H9 (cell line): ENCODE data around the gene MED25. TPM values are rescaled to one million over a fixed set of nuclear protein-coding genes. Genes with fewer than 3 reads are reported as not detected.

Source experiments
- DNase-seq: peaks from one replicate; pipeline ENCODE4 v3.0.0-alpha.2; 2017
- H2AFZ ChIP-seq: one replicate; pipeline ENCODE4 v1.6.1; 2013; ENCODE audit warnings: mild to moderate bottlenecking, low read length, control low read depth, moderate library complexity
- H2AK5ac ChIP-seq: 2 replicates; pipeline ENCODE4 v1.6.1; 2013; ENCODE audit warnings: low read length, control low read depth, mixed read lengths; ENCODE audit not compliant: insufficient read length
- H2BK120ac ChIP-seq: one replicate; pipeline ENCODE4 v1.6.1; 2013; ENCODE audit warnings: low read depth, mild to moderate bottlenecking, low read length, control low read depth, inconsistent platforms; ENCODE audit not compliant: poor library complexity, severe bottlenecking
- H2BK12ac ChIP-seq: 2 replicates; pipeline ENCODE4 v1.6.1; 2013; ENCODE audit warnings: low read length, control low read depth, mixed read lengths, low read depth; ENCODE audit not compliant: insufficient read length
- H2BK15ac ChIP-seq: 2 replicates; pipeline ENCODE4 v1.6.1; 2013; ENCODE audit warnings: low read depth, low read length, control low read depth
- H2BK20ac ChIP-seq: one replicate; pipeline ENCODE4 v1.6.1; 2013; ENCODE audit warnings: low read depth, mild to moderate bottlenecking, low read length, control low read depth, inconsistent platforms; ENCODE audit not compliant: poor library complexity, severe bottlenecking
- H2BK5ac ChIP-seq: 2 replicates; pipeline ENCODE4 v1.6.1; 2013; ENCODE audit warnings: low read length, control low read depth, mixed read lengths; ENCODE audit not compliant: insufficient read length
- H3K14ac ChIP-seq: 2 replicates; pipeline ENCODE4 v1.6.1; 2013; ENCODE audit warnings: low read length, control low read depth; ENCODE audit not compliant: insufficient read depth
- H3K18ac ChIP-seq: 2 replicates; pipeline ENCODE4 v1.6.1; 2013; ENCODE audit warnings: low read depth, mild to moderate bottlenecking, mixed read lengths, low read length, control low read depth; ENCODE audit not compliant: insufficient read length
- H3K23ac ChIP-seq: 2 replicates; pipeline ENCODE4 v1.6.1; 2013; ENCODE audit warnings: low read length, control low read depth, mixed read lengths, low read depth; ENCODE audit not compliant: insufficient read length
- H3K23me2 ChIP-seq: 2 replicates; pipeline ENCODE4 v1.6.1; 2013; ENCODE audit warnings: low read depth, mild to moderate bottlenecking, mixed read lengths, low read length, control low read depth; ENCODE audit not compliant: insufficient read length, poor library complexity, severe bottlenecking
- H3K27ac ChIP-seq: 2 replicates; pipeline ENCODE4 v1.5.1; 2013; ENCODE audit warnings: low read length, control low read depth, mixed read lengths, low read depth; ENCODE audit not compliant: insufficient read length
- H3K27me3 ChIP-seq: 2 replicates; pipeline ENCODE4 v1.6.1; 2013; ENCODE audit warnings: low read length, control low read depth, inconsistent platforms; ENCODE audit not compliant: insufficient read depth
- H3K4ac ChIP-seq: 2 replicates; pipeline ENCODE4 v1.6.1; 2013; ENCODE audit warnings: low read depth, mild to moderate bottlenecking, control low read depth, inconsistent platforms, low read length, moderate library complexity
- H3K4me1 ChIP-seq: 2 replicates; pipeline ENCODE4 v1.6.1; 2013; ENCODE audit warnings: low read length, control low read depth, inconsistent platforms; ENCODE audit not compliant: insufficient read depth
- H3K4me2 ChIP-seq: 2 replicates; pipeline ENCODE4 v1.6.1; 2013; ENCODE audit warnings: low read length, control low read depth, mixed read lengths; ENCODE audit not compliant: insufficient read length, insufficient read depth
- H3K56ac ChIP-seq: 2 replicates; pipeline ENCODE4 v1.6.1; 2013; ENCODE audit warnings: low read depth, mild to moderate bottlenecking, mixed read lengths, low read length, control low read depth; ENCODE audit not compliant: insufficient read length
- H3K79me1 ChIP-seq: 2 replicates; pipeline ENCODE4 v1.6.1; 2013; ENCODE audit warnings: low read depth, mild to moderate bottlenecking, moderate library complexity, low read length, control low read depth, inconsistent platforms; ENCODE audit not compliant: insufficient read depth, poor library complexity, severe bottlenecking
- H3K79me2 ChIP-seq: 2 replicates; pipeline ENCODE4 v1.6.1; 2013; ENCODE audit warnings: low read length, control low read depth, inconsistent platforms; ENCODE audit not compliant: insufficient read depth
- H3K9ac ChIP-seq: 2 replicates; pipeline ENCODE4 v1.6.1; 2013; ENCODE audit warnings: low read length, control low read depth, mixed read lengths; ENCODE audit not compliant: insufficient read length; ENCODE audit errors: extremely low read depth
- H3K9me3 ChIP-seq: one replicate; pipeline ENCODE4 v1.6.1; 2013; ENCODE audit warnings: low read depth, low read length, inconsistent platforms; ENCODE audit not compliant: control insufficient read depth
- H3T11ph ChIP-seq: one replicate; pipeline ENCODE4 v1.6.1; 2013; ENCODE audit warnings: mild to moderate bottlenecking, low read length, control low read depth, inconsistent platforms
- H4K20me1 ChIP-seq: one replicate; pipeline ENCODE4 v1.6.1; 2013; ENCODE audit not compliant: control insufficient read depth, insufficient read length, insufficient read depth
- H4K5ac ChIP-seq: 2 replicates; pipeline ENCODE4 v1.6.1; 2013; ENCODE audit warnings: low read depth, mild to moderate bottlenecking, mixed read lengths, low read length, control low read depth; ENCODE audit not compliant: insufficient read length
- H4K8ac ChIP-seq: replicated peaks from 2 replicates; pipeline ENCODE4 v1.6.1; 2013; ENCODE audit warnings: low read length, control low read depth, mixed read lengths, low read depth; ENCODE audit not compliant: insufficient read length
- H4K91ac ChIP-seq: 2 replicates; pipeline ENCODE4 v1.6.1; 2013; ENCODE audit warnings: low read depth, mild to moderate bottlenecking, moderate library complexity, mixed read lengths, low read length, control low read depth; ENCODE audit not compliant: insufficient read length
- H3K27ac Mint-ChIP-seq, 3 experiments: 2 replicates in 2 of 3; 3 replicates in 1 of 3; pipeline ENCODE4 v1.8.0; 2020 to 2021; ENCODE audit warnings: mixed read lengths in 3 of 3, mild to moderate bottlenecking in 1 of 3, moderate library complexity in 1 of 3
- H3K27me3 Mint-ChIP-seq: 2 replicates; pipeline ENCODE4 v1.8.0; 2021; ENCODE audit warnings: low read depth, mild to moderate bottlenecking, moderate library complexity, mixed read lengths
- H3K36me3 Mint-ChIP-seq, 3 experiments: 2 replicates in 2 of 3; 3 replicates in 1 of 3; pipeline ENCODE4 v1.8.0; 2020 to 2021; ENCODE audit warnings: low read depth in 3 of 3, mixed read lengths in 3 of 3; ENCODE audit not compliant: insufficient read depth in 1 of 3
- H3K4me1 Mint-ChIP-seq, 2 experiments: 2 replicates each; pipeline ENCODE4 v1.8.0; 2020; ENCODE audit warnings: mixed read lengths in 2 of 2
- H3K4me3 Mint-ChIP-seq, 2 experiments: 2 replicates in 1 of 2; 3 replicates in 1 of 2; pipeline ENCODE4 v1.8.0; 2020 to 2021; ENCODE audit warnings: mild to moderate bottlenecking in 2 of 2, mixed read lengths in 2 of 2, moderate library complexity in 1 of 2
- H3K9me3 Mint-ChIP-seq, 2 experiments: 2 replicates in 1 of 2; 3 replicates in 1 of 2; pipeline ENCODE4 v1.8.0; 2020; ENCODE audit warnings: mild to moderate bottlenecking in 2 of 2, mixed read lengths in 2 of 2, moderate library complexity in 1 of 2
- CTCF ChIP-seq: fragments of 200-600 bp; sonication (generic); conservative IDR thresholded peaks from 3 replicates; pipeline ENCODE4 v1.8.0; 2021; ENCODE audit warnings: antibody characterized with exemption, mild to moderate bottlenecking
- WGBS: extraction: QIAGEN DNeasy Blood & Tissue Kit; methylation state at CpG from one replicate; pipeline ENCODE4 v1.1.7; 2013; ENCODE audit warnings: missing lambda C conversion rate, low lambda C conversion rate, mixed read lengths; ENCODE audit not compliant: insufficient read length; ENCODE audit errors: extremely low coverage; 5-methylcytosine and 5-hydroxymethylcytosine counted together
- total RNA-seq: library from RNA; stranded (reverse); gene quantifications from 2 replicates; pipeline ENCODE4 v1.2.1, GENCODE V29; 2021

MED25 gene
- total RNA-seq, 1 experiment from 2014 or later, result 77.5 TPM

GRCh38 chr19:49830766-49831165 lies 12.7 kb downstream of the MED25 start:
- no peak overlapping the region for H2BK5ac ChIP-seq
- no CpG with 5 or more reads among the region's 12 CpGs for WGBS
- no peak for TF ChIP-seq CTCF
- no peak overlapping the region for H2BK120ac ChIP-seq
- no peaks in the 10 kb centered on the region for H3K79me1 ChIP-seq
- Mint-ChIP-seq H3K36me3 (peaks cover 22 to 50% (median 49%) of the 10 kb centered on the region in 3 experiments; a peak in 6 of 7 replicates), H3K27me3 (no peaks in the 10 kb centered on the region), H3K4me1 (no peaks in the 10 kb centered on the region), H3K27ac (no peak overlapping the region), H3K9me3 (no peaks in the 10 kb centered on the region), H3K4me3 (no peak overlapping the region)
- H3K27ac ChIP-seq, result no peak overlapping the region
- no peak overlapping the region for H3K4me2 ChIP-seq
- no peak overlapping the region for H4K8ac ChIP-seq
- H3T11ph ChIP-seq, result no peak overlapping the region
- H4K5ac ChIP-seq, result no peak overlapping the region
- no peaks in the 10 kb centered on the region for H3K4me1 ChIP-seq
- no peak overlapping the region for H2BK15ac ChIP-seq
- no peak overlapping the region for H3K4ac ChIP-seq
- no peak overlapping the region for H4K91ac ChIP-seq
- no peak overlapping the region for H3K18ac ChIP-seq
- no peak overlapping the region for H3K23ac ChIP-seq
- H2BK20ac ChIP-seq, result no peak overlapping the region
- H2AK5ac ChIP-seq, result no peak overlapping the region
- H3K27me3 ChIP-seq, result no peaks in the 10 kb centered on the region
- H3K56ac ChIP-seq, result no peak overlapping the region
- no peaks in the 10 kb centered on the region for H3K9me3 ChIP-seq
- H3K9ac ChIP-seq, result no peak overlapping the region
- H3K14ac ChIP-seq, result no peak overlapping the region
- DNase-seq, result no peak
- H2AFZ ChIP-seq, result no peak overlapping the region
- no peaks in the 10 kb centered on the region for H3K23me2 ChIP-seq
- H4K20me1 ChIP-seq, result no peaks in the 10 kb centered on the region
- H2BK12ac ChIP-seq, result no peak overlapping the region
- no peaks in the 10 kb centered on the region for H3K79me2 ChIP-seq
